Activated B cell treated with CpG ODN at 0.5 μM for 24 hours (primary cell): ENCODE data around the gene TICRR. TPM values are rescaled to one million over a fixed set of nuclear protein-coding genes. Genes with fewer than 3 reads are reported as not detected.

Experiments
- ATAC-seq: fragments of 200-7000 bp; cut with Tn5 transposase; one replicate; pipeline ENCODE4 v1.10.0; 2021; ENCODE audit warnings: low read depth, mild to moderate bottlenecking, moderate library complexity
- CTCF ChIA-PET: fragments of 350-600 bp; sonication (Branson Sonifier 250); formaldehyde crosslinking; loops from one replicate; lab custom pipeline; 2021; ENCODE audit warnings: antibody characterized with exemption; lab: Charles Lee
- POLR2A ChIA-PET: fragments of 350-600 bp; sonication (Branson Sonifier 250); formaldehyde crosslinking; loops from one replicate; lab custom pipeline; 2021; ENCODE audit warnings: antibody characterized with exemption; lab: Charles Lee
- DNase-seq: peaks from one replicate; pipeline ENCODE4 v3.0.0; 2022
- H3K27ac Mint-ChIP-seq: one replicate; pipeline ENCODE4 v1.8.0; 2020; ENCODE audit warnings: mixed read lengths
- H3K27me3 Mint-ChIP-seq: one replicate; pipeline ENCODE4 v1.8.0; 2021; ENCODE audit warnings: mixed read lengths
- H3K36me3 Mint-ChIP-seq: one replicate; pipeline ENCODE4 v1.8.0; 2021; ENCODE audit warnings: low read depth, mixed read lengths
- H3K4me1 Mint-ChIP-seq: one replicate; pipeline ENCODE4 v1.8.0; 2021; ENCODE audit warnings: mixed read lengths
- H3K4me3 Mint-ChIP-seq: one replicate; pipeline ENCODE4 v1.8.0; 2020; ENCODE audit warnings: mild to moderate bottlenecking, mixed read lengths
- H3K9me3 Mint-ChIP-seq: one replicate; pipeline ENCODE4 v1.8.0; 2020; ENCODE audit warnings: mixed read lengths
- intact Hi-C: fragments of 100-400 bp; cut with micrococcal nuclease; formaldehyde crosslinking; loops from one replicate; pipeline ENCODE4 v1.15.1; 2024
- total RNA-seq: library from RNA; stranded (reverse); gene quantifications from 2 replicates; pipeline ENCODE4 v1.2.3, GENCODE V29; 2022
- TF ChIP-seq, protein P1 (sequence below): fragments of 200-600 bp; IDR thresholded peaks from one replicate; pipeline ENCODE4 v1.8.0; 2022; ENCODE audit warnings: antibody characterized with exemption, mild to moderate bottlenecking

TICRR gene
- total RNA-seq, 1 donor from 2014 or later: 0.69 TPM

- Mint-ChIP-seq H3K27me3 (peaks cover 2% of the 10 kb centered on the region), H3K4me3 (no peak overlapping the region), H3K9me3 (no peaks in the 10 kb centered on the region), H3K36me3 (no peaks in the 10 kb centered on the region), H3K4me1 (no peaks in the 10 kb centered on the region), H3K27ac (no peak overlapping the region)
- no peak for DNase-seq
- ChIA-PET CTCF (no interaction called here), POLR2A (no interaction called here)
- TF ChIP-seq, protein P1, sequence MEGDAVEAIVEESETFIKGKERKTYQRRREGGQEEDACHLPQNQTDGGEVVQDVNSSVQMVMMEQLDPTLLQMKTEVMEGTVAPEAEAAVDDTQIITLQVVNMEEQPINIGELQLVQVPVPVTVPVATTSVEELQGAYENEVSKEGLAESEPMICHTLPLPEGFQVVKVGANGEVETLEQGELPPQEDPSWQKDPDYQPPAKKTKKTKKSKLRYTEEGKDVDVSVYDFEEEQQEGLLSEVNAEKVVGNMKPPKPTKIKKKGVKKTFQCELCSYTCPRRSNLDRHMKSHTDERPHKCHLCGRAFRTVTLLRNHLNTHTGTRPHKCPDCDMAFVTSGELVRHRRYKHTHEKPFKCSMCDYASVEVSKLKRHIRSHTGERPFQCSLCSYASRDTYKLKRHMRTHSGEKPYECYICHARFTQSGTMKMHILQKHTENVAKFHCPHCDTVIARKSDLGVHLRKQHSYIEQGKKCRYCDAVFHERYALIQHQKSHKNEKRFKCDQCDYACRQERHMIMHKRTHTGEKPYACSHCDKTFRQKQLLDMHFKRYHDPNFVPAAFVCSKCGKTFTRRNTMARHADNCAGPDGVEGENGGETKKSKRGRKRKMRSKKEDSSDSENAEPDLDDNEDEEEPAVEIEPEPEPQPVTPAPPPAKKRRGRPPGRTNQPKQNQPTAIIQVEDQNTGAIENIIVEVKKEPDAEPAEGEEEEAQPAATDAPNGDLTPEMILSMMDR: no peak
- intact Hi-C loops: no loop called here
- peak; percentile 42 for ATAC-seq
Observed at GRCh38 chr15:89673165-89673512, 97.9 kb downstream of the TICRR start.

- Mint-ChIP-seq H3K36me3 (no peaks in the 10 kb centered on the region), H3K4me3 (no peak overlapping the region), H3K4me1 (no peaks in the 10 kb centered on the region), H3K27me3 (no peaks in the 10 kb centered on the region), H3K27ac (no peak overlapping the region), H3K9me3 (no peaks in the 10 kb centered on the region)
- DNase-seq (no peak), ATAC-seq (no peak)
- TF ChIP-seq, protein P1: no peak
- intact Hi-C loops: no loop called here
- CTCF ChIA-PET: no interaction called here
- POLR2A ChIA-PET: no interaction called here
Observed at GRCh38 chr15:89674526-89674925, 99.3 kb downstream of the TICRR start.

GRCh38 chr15:89675606-89676005 is 100.3 kb downstream of the TICRR start:
- no peaks in the 10 kb centered on the region for H3K27me3 Mint-ChIP-seq
- no peak overlapping the region for H3K4me3 Mint-ChIP-seq
- ATAC-seq (no peak), DNase-seq (no peak)
- no peak overlapping the region for H3K27ac Mint-ChIP-seq
- TF ChIP-seq, protein P1: no peak
- CTCF ChIA-PET: no interaction called here
- H3K36me3 Mint-ChIP-seq: no peaks in the 10 kb centered on the region
- POLR2A ChIA-PET: interaction anchor here (0.7 kb wide), 1 partner anchor 190 kb away, joined by 15 read pairs; no protein-coding TSS in a partner anchor
- no peaks in the 10 kb centered on the region for H3K9me3 Mint-ChIP-seq
- intact Hi-C loops: no loop called here
- no peaks in the 10 kb centered on the region for H3K4me1 Mint-ChIP-seq

DNA sequence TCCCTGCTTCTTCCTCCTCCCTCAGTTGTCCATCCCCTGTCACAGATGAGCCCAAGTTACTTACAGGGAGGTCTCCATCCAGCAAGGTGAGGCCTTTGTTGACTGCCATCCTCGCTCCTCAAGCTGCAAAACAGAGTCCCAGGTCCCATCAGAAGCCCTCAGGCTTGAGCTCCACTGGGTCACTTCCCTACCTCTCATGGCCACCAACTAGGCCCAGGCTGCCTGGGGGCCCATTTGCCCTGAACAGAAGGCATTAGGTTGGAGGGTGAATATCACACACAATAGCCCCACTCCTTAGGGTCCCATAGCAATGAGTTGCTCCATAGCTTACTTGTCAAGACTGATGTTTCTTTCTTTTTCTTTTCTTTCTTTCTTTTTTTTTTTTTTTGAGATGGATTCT is 102.1 kb downstream of the TICRR start:
- no peaks in the 10 kb centered on the region for H3K36me3 Mint-ChIP-seq
- H3K27ac Mint-ChIP-seq: no peak overlapping the region
- TF ChIP-seq, protein P1: no peak
- CTCF ChIA-PET: no interaction called here
- intact Hi-C loops: no loop called here
- POLR2A ChIA-PET: no interaction called here
- no peaks in the 10 kb centered on the region for H3K4me1 Mint-ChIP-seq
- no peak for DNase-seq
- H3K4me3 Mint-ChIP-seq: no peak overlapping the region
- H3K9me3 Mint-ChIP-seq: no peaks in the 10 kb centered on the region
- ATAC-seq: no peak
- H3K27me3 Mint-ChIP-seq: no peaks in the 10 kb centered on the region

Other genes starting within 250 kb of the TICRR start
- 116 and 144 TPM in 2 replicates for gene POLG, start 240.6 kb upstream of the TICRR start, total RNA-seq
- not detected in 2 replicates for gene RHCG, start 78.9 kb upstream of the TICRR start, total RNA-seq
- 0.22 and 0.44 TPM in 2 replicates for gene KIF7, start 80.0 kb downstream of the TICRR start, total RNA-seq
- 0.27 and 0.71 TPM in 2 replicates for gene PLIN1, start 103.9 kb downstream of the TICRR start, total RNA-seq
- gene PEX11A, start 115.3 kb downstream of the TICRR start, total RNA-seq: 0.84 and 1.6 TPM in 2 replicates
- gene WDR93, start 115.3 kb downstream of the TICRR start, total RNA-seq: 0.10 and 0.16 TPM in 2 replicates
- gene MESP1, start 175.8 kb downstream of the TICRR start, total RNA-seq: 0.24 and 0.71 TPM in 2 replicates
- gene MESP2, start 200.9 kb downstream of the TICRR start, total RNA-seq: 0.40 TPM in 1 of 2 replicates, not detected in the other
- gene ANPEP, start 239.4 kb downstream of the TICRR start, total RNA-seq: 4.5 and 4.8 TPM in 2 replicates